Stimulated activated naive B cell treated with anti-CD40 and anti-IgM and Interleukin-4, amounts not matched to agents 10 μg/mL and 1 μg/mL and 100 μg/mL, for 72 hours (primary cell): ENCODE results near the gene SENP3.

ENCODE experiments used
- ATAC-seq, 2 donors: fragments of 150-1000 bp; cut with Tn5 transposase; replicated peaks; 2 replicates each; pipeline ENCODE4 v1.10.0; 2021; ENCODE audit warnings: moderate library complexity in 1 of 2
- DNase-seq: peaks from one replicate; pipeline ENCODE4 v3.0.0; 2021
- H3K27ac Mint-ChIP-seq: one replicate; pipeline ENCODE4 v1.8.0; 2022; ENCODE audit warnings: mild to moderate bottlenecking, mixed read lengths
- H3K27me3 Mint-ChIP-seq, 2 donors: one replicate each; pipeline ENCODE4 v1.8.0; 2022; ENCODE audit warnings: mixed read lengths in 2 of 2
- H3K36me3 Mint-ChIP-seq, 2 donors: one replicate each; pipeline ENCODE4 v1.8.0; 2022; ENCODE audit warnings: mixed read lengths in 2 of 2, mild to moderate bottlenecking in 1 of 2
- H3K4me1 Mint-ChIP-seq, 2 donors: one replicate each; pipeline ENCODE4 v1.8.0; 2022; ENCODE audit warnings: mixed read lengths in 2 of 2, mild to moderate bottlenecking in 1 of 2
- H3K4me3 Mint-ChIP-seq, 2 donors: one replicate each; pipeline ENCODE4 v1.8.0; 2022; ENCODE audit warnings: mild to moderate bottlenecking in 2 of 2, mixed read lengths in 2 of 2, moderate library complexity in 1 of 2
- H3K9me3 Mint-ChIP-seq, 2 donors: one replicate each; pipeline ENCODE4 v1.8.0; 2022; ENCODE audit warnings: mixed read lengths in 2 of 2, mild to moderate bottlenecking in 1 of 2

The SENP3 gene

GRCh38 chr17:7560172-7561027 is 1.3 kb upstream of the SENP3 start:
- H3K4me1 Mint-ChIP-seq, result peaks cover 54 to 68% of the 10 kb centered on the region in 2 donors
- peaks cover 18 to 30% of the 10 kb centered on the region in 2 donors for H3K36me3 Mint-ChIP-seq
- DNase-seq (peak; percentile 59), ATAC-seq (peak; percentile 47 to 51)
- peak overlapping the region; percentile 99 for H3K27ac Mint-ChIP-seq
- H3K9me3 Mint-ChIP-seq, result no peaks in the 10 kb centered on the region
- H3K27me3 Mint-ChIP-seq, result no peaks in the 10 kb centered on the region
- peak overlapping the region; percentile 93 to 98 for H3K4me3 Mint-ChIP-seq

GRCh38 chr17:7561028-7561575 is 617 bp upstream of the SENP3 start:
- H3K27me3 Mint-ChIP-seq, result no peaks in the 10 kb centered on the region
- DNase-seq (peak; percentile 83), ATAC-seq (peak; percentile 64 to 67)
- H3K27ac Mint-ChIP-seq, result peak overlapping the region; percentile 99
- H3K4me3 Mint-ChIP-seq, result peak overlapping the region; percentile 93 to 98
- peaks cover 24 to 37% of the 10 kb centered on the region in 2 donors for H3K36me3 Mint-ChIP-seq
- H3K9me3 Mint-ChIP-seq, result no peaks in the 10 kb centered on the region
- peaks cover 51 to 64% of the 10 kb centered on the region in 2 donors for H3K4me1 Mint-ChIP-seq

DNA sequence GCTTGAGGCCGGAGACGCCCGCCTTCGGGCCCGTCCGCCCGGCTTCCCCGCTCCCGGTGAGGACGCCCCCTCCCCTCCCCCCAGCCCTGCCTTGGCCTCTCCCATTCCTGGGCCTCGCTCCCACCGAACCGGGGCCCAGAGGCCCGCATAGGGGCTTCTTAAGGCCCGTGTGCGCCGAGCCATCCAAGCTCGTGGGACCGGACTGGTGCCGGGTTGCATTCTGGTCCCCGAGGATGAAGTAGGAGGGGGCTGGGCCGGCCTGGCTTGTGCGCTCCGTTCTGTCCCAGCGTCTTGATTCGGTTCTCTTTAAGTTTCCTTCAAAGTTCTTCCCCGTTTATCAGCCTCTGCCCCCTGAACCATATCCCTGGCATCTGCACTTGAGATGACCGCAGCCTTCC is 488 bp downstream of the SENP3 start:
- Mint-ChIP-seq H3K27me3 (no peaks in the 10 kb centered on the region), H3K36me3 (peaks cover 30 to 43% of the 10 kb centered on the region in 2 donors), H3K4me3 (peak overlapping the region; percentile 93 to 98), H3K9me3 (no peaks in the 10 kb centered on the region), H3K27ac (peak overlapping the region; percentile 99), H3K4me1 (peaks cover 46 to 57% of the 10 kb centered on the region in 2 donors)
- ATAC-seq (peak; percentile 9 to 12), DNase-seq (no peak)

- H3K9me3 Mint-ChIP-seq, result no peaks in the 10 kb centered on the region
- H3K4me1 Mint-ChIP-seq, result peaks cover 38 to 53% of the 10 kb centered on the region in 2 donors
- peak overlapping the region; percentile 93 to 98 for H3K4me3 Mint-ChIP-seq
- no peak for ATAC-seq
- H3K27ac Mint-ChIP-seq, result peak overlapping the region; percentile 99
- no peak for DNase-seq
- peaks cover 36 to 48% of the 10 kb centered on the region in 2 donors for H3K36me3 Mint-ChIP-seq
- H3K27me3 Mint-ChIP-seq, result no peaks in the 10 kb centered on the region
These were observed 1.6 kb downstream of the SENP3 start for GRCh38 chr17:7563115-7563869.

GRCh38 chr17:7569571-7569970 is 7.9 kb downstream of the SENP3 start:
- Mint-ChIP-seq H3K9me3 (peaks cover 1 to 3% of the 10 kb centered on the region in 2 donors), H3K27ac (no peak overlapping the region), H3K4me3 (no peak overlapping the region), H3K27me3 (peaks cover 5 to 7% of the 10 kb centered on the region in 2 donors), H3K36me3 (peaks cover 69 to 81% of the 10 kb centered on the region in 2 donors), H3K4me1 (peaks cover 15 to 51% of the 10 kb centered on the region in 2 donors)
- DNase-seq (no peak), ATAC-seq (no peak)

GRCh38 chr17:7570351-7570750 is 8.6 kb downstream of the SENP3 start:
- Mint-ChIP-seq H3K27ac (peak overlapping the region; percentile 32), H3K9me3 (peaks cover 1 to 3% of the 10 kb centered on the region in 2 donors), H3K36me3 (peaks cover 70 to 84% of the 10 kb centered on the region in 2 donors), H3K27me3 (peaks cover 5 to 7% of the 10 kb centered on the region in 2 donors), H3K4me3 (peak overlapping the region in 1 of 2 donors; percentile 70), H3K4me1 (peaks cover 16 to 57% of the 10 kb centered on the region in 2 donors)
- ATAC-seq (no peak), DNase-seq (no peak)

DNA sequence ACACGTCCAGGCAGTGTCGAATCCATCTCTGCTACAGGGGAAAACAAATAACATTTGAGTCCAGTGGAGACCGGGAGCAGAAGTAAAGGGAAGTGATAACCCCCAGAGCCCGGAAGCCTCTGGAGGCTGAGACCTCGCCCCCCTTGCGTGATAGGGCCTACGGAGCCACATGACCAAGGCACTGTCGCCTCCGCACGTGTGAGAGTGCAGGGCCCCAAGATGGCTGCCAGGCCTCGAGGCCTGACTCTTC is 10.5 kb downstream of the SENP3 start:
- H3K36me3 Mint-ChIP-seq, result peaks cover 73 to 90% of the 10 kb centered on the region in 2 donors
- H3K4me3 Mint-ChIP-seq, result peak overlapping the region; percentile 98 to 99
- H3K27ac Mint-ChIP-seq, result peak overlapping the region; percentile 100
- no peak for ATAC-seq
- H3K9me3 Mint-ChIP-seq, result peaks cover 1 to 3% of the 10 kb centered on the region in 2 donors
- H3K27me3 Mint-ChIP-seq, result peaks cover 5 to 7% of the 10 kb centered on the region in 2 donors
- DNase-seq, result no peak
- H3K4me1 Mint-ChIP-seq, result peaks cover 24 to 75% of the 10 kb centered on the region in 2 donors

DNA sequence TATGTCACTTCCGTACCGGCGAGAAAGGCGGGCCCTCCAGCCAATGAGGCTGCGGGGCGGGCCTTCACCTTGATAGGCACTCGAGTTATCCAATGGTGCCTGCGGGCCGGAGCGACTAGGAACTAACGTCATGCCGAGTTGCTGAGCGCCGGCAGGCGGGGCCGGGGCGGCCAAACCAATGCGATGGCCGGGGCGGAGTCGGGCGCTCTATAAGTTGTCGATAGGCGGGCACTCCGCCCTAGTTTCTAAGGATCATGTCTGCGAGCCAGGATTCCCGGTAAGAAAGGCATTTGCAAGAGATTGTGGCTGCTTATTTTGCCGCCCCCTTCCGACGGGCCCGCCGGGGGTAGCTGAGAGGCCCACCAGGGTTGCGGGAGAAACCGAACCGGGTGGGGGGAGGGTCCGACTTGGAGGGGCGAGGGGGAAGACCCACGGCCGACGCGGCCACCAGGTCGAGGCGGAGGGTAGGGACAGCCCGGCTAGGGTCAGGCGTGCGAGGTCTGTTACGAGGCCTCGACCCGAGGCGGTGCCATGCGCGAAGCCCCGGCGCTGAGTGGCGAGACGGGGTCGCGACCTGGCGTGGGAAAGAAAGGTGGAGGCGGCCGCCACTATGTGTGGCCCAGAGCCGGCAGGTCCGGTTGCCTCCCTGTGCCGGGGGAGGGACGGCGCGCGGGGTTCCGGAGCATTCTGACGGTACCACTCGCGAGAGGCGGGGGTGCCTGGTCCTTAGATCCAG is 11.0 kb downstream of the SENP3 start:
- H3K27me3 Mint-ChIP-seq, result peaks cover 5 to 7% of the 10 kb centered on the region in 2 donors
- peaks cover 73 to 89% of the 10 kb centered on the region in 2 donors for H3K36me3 Mint-ChIP-seq
- DNase-seq (peak; percentile 100), ATAC-seq (peak; percentile 89 to 93)
- peak overlapping the region; percentile 100 for H3K27ac Mint-ChIP-seq
- peak overlapping the region; percentile 98 to 99 for H3K4me3 Mint-ChIP-seq
- H3K4me1 Mint-ChIP-seq, result peaks cover 28 to 75% of the 10 kb centered on the region in 2 donors
- peaks cover 1 to 3% of the 10 kb centered on the region in 2 donors for H3K9me3 Mint-ChIP-seq

DNA sequence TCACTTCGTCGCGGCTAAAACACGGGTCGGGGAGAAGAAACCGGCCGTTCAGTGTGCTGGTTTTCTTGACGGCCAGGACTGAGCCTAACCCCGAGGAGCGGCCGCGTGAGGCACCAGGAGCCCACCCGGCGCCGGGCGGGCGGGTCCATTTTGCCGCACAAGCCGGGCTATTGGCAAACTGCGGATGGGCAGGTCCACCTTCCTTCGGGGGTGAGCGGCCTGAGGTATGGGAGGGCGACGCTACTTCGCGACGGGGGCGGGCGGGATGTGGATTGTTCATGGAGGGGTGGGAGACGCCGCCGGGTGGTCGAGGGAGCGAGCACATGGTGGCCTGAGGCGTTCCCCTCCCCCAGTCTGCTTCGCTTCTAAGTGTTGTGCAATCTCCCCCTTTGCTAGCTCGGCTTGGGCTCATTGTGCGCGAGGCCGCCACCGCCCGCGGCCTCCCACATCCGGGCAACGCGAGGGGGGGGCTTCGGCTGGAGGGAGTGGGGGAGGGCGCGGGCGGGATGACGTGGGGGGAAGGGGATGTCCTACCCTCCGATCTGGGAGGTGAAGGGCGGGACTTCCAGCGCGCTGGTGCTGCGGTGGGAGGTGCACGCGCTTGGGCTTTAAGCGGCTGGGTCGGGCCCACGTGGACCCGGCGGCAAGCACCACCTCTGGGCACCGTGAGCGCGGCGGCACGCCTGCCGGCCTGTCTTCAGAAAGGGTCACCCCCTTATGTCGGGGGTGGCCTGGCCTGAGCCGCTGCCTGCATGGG is 11.8 kb downstream of the SENP3 start:
- DNase-seq (peak; percentile 77), ATAC-seq (peak; percentile 40 to 50)
- Mint-ChIP-seq H3K4me3 (peak overlapping the region; percentile 98 to 99), H3K4me1 (peaks cover 31 to 81% of the 10 kb centered on the region in 2 donors), H3K9me3 (peaks cover 1 to 3% of the 10 kb centered on the region in 2 donors), H3K27ac (peak overlapping the region; percentile 100), H3K27me3 (peaks cover 5 to 7% of the 10 kb centered on the region in 2 donors), H3K36me3 (peaks cover 77 to 96% of the 10 kb centered on the region in 2 donors)

GRCh38 chr17:7574176-7574953 is 12.6 kb downstream of the SENP3 start:
- H3K27me3 Mint-ChIP-seq, result peaks cover 5 to 7% of the 10 kb centered on the region in 2 donors
- peaks cover 38 to 89% of the 10 kb centered on the region in 2 donors for H3K4me1 Mint-ChIP-seq
- DNase-seq (no peak), ATAC-seq (no peak)
- H3K4me3 Mint-ChIP-seq, result peak overlapping the region; percentile 98 to 99
- peaks cover 1 to 3% of the 10 kb centered on the region in 2 donors for H3K9me3 Mint-ChIP-seq
- H3K27ac Mint-ChIP-seq, result peak overlapping the region; percentile 100
- H3K36me3 Mint-ChIP-seq, result peaks cover 79 to 96% of the 10 kb centered on the region in 2 donors

DNA sequence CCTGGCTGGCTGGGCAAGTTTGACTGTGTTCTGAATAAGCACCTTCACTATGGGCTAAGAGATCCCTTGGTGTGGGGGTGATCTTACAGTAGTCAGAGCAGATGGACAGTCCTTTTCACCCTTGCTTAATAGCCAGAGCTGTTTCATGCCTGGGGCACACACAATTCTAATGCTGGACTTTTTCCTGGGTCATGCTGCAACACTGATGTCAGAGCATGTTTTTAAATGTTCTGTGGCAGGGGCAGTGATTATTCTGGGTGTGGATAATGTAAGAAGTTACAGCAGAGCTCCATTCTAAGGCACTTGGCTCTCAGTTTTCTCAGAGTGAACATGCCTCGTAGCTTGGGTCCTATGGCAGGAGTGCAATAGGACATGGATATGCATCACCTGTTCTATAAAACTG is 13.8 kb downstream of the SENP3 start:
- H3K9me3 Mint-ChIP-seq, result peaks cover 1 to 3% of the 10 kb centered on the region in 2 donors
- H3K27ac Mint-ChIP-seq, result peak overlapping the region; percentile 100
- H3K27me3 Mint-ChIP-seq, result peaks cover 5 to 7% of the 10 kb centered on the region in 2 donors
- ATAC-seq (no peak), DNase-seq (no peak)
- peak overlapping the region; percentile 98 to 99 for H3K4me3 Mint-ChIP-seq
- H3K4me1 Mint-ChIP-seq, result peaks cover 48 to 90% of the 10 kb centered on the region in 2 donors
- H3K36me3 Mint-ChIP-seq, result peaks cover 79 to 96% of the 10 kb centered on the region in 2 donors

GRCh38 chr17:7575959-7576358 is 14.2 kb downstream of the SENP3 start:
- peaks cover 50 to 90% of the 10 kb centered on the region in 2 donors for H3K4me1 Mint-ChIP-seq
- H3K4me3 Mint-ChIP-seq, result peak overlapping the region; percentile 16 to 99
- peaks cover 5 to 7% of the 10 kb centered on the region in 2 donors for H3K27me3 Mint-ChIP-seq
- H3K9me3 Mint-ChIP-seq, result peaks cover 1 to 3% of the 10 kb centered on the region in 2 donors
- peaks cover 79 to 96% of the 10 kb centered on the region in 2 donors for H3K36me3 Mint-ChIP-seq
- DNase-seq, result no peak
- no peak for ATAC-seq
- H3K27ac Mint-ChIP-seq, result peak overlapping the region; percentile 100
